Right renal cortex interstitium (tissue), 3 donors: ENCODE results near the gene ARCN1. TPM values are rescaled to one million over a fixed set of nuclear protein-coding genes. Genes with fewer than 3 reads are reported as not detected.
"Not testable (repeated sequence)": the region's sequence is repeated elsewhere in the genome, so short reads cannot be mapped to it uniquely, and the experiment has no call there.

Experiments
- DNase-seq, 3 donors: peaks; one replicate each; pipeline ENCODE4 v3.0.0-alpha.2; 2013; ENCODE audit warnings: low read depth in 3 of 3, low spot score in 2 of 3
- polyA plus RNA-seq, 3 donors: library from polyadenylated mRNA; unstranded; fragments of 120-200 nt; gene quantifications; one replicate each; pipeline ENCODE4 v1.2.1, GENCODE V29; 2013; ENCODE audit not compliant: insufficient read length in 3 of 3

The ARCN1 gene
- polyA plus RNA-seq, 3 donors = 200 to 209 (median 201) TPM

DNA sequence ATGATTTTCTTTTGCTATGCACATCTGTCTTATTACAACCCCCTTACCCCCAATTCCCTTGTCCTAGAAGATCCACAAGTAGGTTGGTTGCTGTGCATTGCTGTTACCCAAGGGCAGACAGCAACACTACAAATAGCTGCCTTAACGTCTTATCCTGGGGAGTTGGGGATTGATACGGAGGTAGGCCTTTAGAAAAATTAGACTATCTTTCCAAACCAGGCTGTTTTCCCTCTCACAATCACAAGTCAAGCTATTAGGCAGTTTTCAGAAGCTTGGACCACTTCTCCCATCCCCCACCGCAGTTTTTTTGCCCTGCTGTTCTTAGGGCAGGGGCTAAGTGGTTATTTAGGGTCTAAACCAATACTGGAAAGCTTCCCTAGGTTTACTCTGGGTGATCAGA, 32.4 kb downstream of the ARCN1 start:
- no peak for DNase-seq

DNA sequence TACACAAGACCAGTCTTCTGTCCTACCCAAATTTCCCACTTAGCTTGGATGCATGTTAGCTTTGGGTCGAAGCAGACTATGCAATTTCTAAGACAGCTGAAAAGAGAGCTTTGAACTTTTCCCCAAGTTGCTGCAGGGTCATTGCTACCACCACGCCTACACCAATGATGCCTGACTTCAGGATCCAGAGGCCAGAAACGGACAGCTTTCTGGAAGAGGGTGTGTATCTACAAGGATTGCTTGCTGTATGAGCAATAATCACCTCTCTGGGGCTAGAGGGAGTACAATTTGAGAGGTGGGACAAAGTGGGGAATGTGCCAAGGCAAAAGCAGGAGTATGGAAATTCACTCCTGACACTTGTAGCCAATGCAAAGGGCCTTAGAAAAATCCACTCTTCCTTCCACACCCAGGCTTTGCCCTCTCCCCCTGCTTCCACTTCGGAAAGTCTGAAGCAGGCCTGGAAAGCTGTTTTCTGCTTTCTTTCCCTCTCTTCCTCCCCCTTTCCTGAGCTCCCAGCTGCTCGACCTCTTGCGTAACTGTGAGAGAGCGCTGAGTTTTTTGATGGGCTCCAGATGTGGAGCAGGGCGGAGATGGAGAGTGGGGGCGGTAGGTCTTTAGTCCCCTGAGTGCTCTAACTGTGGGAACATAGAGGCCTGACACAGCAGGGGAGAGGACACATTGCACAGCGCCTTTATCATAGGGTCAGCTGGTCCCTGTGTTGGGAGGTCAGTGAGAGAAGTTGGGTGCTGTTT, 33.1 kb downstream of the ARCN1 start:
- DNase-seq = peak in 1 of 3 donors; percentile 87

DNA sequence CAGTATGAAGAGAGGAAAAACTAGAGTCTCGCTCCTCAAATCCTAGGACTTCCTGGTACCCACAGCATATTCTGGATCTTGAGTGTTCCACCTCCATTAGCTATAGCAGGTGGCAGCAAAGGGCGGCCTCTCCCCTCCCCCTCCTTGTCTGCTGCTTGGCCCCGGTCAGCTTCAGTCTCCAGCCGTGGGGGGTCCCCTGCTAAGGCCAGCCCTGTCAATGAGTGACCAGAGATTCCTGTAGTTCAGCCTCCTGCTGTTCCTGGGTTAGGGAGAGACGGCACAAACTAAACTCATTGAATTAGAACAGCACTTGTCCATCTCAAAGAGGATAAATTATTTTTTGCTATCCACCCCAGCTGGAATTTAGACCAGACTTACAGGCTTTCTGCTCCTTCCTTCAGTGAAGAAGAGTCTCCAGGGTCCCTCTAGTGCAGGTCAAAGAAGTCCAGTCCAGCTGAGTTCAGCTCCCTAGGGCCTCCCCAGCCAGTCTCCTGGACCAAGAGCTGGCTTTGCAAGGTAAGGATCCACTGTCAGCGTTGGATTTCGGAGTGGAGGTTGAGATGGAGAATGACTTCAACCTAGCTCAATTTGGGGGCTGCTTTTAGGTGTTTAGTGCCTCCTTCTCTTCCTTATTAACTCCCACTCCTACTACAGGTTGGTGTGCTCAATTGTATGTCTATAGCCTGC, 34.1 kb downstream of the ARCN1 start:
- DNase-seq = no peak

DNA sequence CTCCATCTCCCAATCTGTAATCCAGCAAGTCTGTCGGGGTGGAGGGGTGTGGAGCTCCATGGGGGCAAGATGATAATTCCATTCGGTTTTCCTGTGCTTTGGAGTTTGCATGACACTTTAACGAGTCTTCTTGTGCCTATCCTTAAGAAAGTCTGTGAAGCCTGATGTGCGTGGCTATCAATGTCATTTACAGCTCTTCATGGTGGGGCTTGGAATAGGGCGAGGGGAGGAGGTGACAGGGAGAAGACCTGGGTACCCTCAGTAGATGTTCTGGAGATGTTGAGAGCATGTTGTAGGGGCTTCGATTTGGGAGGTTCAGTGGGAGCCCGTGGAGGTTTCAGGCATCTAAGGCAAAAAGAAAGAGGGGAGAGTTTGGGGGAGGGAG, 34.6 kb downstream of the ARCN1 start:
- no peak for DNase-seq

DNA sequence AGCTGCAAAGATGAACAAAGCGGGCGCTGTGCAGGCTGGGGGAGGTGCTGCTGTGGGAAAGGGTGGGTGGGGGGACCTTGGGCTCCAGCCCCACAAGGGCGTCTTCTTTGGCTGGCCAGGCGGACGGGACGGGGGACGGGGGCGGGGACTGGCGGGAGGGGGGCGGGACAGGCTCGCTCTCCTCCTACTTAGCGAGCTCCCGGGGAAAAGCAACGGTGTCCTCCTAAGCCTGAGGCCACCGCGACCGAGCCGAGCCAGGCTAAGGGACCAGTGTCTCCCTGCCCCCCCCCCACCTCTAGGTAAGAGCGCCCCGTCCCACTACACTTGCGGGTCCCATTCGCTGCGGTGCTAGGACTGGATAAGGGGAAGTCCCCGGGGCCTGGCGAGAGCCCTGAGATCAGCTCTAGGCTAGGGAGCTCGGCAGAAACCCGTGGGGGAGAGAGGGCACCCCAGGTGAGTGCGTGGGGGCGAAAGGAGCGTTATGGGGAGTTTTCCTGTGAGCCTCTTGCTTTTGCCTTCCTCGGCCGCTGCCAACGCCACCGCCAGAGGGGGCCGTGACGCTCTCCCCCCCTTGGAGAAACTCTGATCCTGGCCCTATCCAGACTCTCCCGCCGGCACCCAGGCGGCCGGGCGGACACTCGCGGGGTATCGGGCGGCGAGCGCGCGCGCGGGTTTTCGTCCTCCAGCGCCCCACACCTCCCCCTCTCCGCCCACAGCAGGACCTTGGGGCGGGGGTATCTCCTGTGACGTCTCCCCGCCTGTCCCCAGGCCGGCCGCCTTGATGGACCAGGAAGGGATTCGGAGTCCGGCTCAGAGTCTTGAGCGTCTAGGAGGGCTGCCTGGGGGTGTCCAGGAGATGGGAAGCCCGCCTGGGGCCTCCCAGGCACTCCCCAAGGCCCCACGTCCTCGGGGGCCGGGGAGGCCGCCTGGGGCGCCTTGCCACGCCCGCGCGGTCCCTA, 35.5 kb downstream of the ARCN1 start, which contains the start of gene PHLDB1:
Gene PHLDB1 (plus strand): TSS at position 215 of the 959 bp plus-strand sequence. CDS start 6,222 bp downstream, outside the sequence.
- DNase-seq = no peak

DNA sequence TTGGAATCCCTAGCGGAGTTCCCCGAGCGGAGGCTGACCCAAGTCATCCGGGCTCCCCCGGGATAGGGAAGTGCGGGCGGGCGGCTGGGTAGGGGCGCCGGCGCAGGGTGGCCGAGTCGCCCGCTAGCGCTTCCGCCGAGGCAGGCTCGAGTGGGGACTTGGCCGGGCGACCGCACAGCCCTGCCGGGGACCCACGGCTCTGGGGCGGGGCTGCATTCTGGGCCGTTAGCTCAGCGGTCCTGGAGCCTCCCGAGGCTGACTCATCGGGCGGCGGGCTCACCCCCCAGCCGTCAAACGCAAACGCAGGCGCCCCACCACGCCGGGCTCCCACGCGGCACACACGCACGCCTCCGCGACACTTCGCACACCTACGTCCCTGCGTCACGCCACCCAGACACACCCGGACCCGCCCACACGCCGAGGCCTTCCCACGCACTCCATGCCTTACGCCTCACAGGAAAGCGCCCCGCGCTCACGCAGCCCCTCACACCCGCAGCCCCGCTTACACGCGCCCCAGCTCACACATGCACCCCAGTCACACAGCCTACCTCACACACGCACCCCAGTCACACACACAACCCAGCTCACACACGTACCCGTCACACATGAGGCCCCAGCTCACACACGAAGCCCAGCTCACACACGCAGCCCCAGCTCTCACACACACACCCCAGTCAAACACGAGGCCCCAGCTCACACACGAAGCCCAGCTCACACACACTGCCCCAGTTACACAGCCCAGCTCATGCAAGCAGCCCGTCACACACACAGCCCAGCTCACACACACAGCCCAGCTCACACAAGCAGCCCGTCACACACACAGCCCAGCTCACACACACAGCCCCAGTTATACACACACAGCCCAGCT, 36.4 kb downstream of the ARCN1 start:
- DNase-seq = no peak

DNA sequence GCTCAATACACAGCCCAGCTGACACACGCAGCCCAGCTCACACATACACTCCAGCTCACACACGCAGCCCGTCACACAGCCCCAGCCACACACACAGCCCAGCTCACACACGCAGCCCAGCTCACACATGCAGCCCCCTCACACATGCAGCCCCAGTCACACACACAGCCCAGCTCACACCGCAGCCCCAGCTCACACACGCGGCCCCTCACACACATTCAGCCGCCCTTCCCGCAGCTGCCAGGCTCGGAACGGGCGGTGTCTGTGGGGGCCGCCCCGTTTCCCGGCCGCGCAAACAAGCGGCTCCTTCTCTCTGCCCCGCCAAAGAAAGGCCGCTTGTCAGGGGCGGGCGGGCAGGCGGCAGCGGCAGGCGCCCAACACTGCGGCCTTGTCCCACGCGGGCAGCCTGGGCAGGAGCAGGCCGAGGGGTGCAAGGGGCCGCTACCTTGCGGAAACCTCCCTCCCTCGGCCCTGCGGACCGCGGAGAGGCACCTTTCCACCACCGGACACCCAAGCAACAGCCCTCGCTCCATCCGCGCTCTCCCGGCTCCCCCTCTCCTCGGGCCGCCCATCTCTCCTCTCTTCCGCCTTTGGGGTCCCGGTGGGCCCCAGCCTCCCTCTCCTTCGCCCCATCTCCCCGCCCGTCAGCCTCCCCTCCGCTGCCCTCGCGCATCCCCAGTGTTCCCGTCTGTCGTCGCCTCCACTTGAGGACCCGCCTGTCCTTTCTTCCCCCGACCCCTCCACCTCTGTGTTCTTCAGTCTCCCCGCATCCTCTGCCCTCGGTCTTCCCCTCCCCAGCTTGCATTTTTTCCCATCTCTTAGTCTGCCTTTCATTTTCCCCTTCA, 37.4 kb downstream of the ARCN1 start:
- DNase-seq = no peak

DNA sequence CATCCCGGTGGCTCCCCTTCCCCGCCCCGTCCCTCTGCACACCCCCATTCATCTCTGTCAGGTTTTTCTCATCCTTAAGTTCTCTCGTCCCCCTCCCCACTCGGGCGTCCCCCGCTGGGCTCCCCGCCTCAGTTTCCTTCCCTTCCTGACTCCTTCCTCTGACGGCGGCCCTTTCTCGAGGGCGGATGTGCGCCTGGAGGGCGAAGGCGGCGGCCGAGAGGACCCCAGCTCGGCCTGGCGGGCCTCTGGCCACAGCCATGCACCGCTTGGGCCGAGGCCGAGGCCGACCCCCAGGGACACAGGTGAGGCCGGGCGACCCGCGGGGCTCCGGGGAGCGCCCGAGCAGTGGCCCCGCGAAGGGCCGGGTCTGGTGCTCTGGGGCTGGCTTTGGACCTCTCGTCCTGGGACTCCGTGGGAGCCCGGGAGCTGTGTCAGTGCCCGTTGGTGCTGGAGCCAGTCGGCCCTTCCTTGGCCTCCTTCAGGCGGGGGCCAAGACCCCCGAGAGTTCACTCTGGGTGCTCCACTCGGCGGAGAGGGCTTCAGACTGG, 38.1 kb downstream of the ARCN1 start:
- no peak for DNase-seq

DNA sequence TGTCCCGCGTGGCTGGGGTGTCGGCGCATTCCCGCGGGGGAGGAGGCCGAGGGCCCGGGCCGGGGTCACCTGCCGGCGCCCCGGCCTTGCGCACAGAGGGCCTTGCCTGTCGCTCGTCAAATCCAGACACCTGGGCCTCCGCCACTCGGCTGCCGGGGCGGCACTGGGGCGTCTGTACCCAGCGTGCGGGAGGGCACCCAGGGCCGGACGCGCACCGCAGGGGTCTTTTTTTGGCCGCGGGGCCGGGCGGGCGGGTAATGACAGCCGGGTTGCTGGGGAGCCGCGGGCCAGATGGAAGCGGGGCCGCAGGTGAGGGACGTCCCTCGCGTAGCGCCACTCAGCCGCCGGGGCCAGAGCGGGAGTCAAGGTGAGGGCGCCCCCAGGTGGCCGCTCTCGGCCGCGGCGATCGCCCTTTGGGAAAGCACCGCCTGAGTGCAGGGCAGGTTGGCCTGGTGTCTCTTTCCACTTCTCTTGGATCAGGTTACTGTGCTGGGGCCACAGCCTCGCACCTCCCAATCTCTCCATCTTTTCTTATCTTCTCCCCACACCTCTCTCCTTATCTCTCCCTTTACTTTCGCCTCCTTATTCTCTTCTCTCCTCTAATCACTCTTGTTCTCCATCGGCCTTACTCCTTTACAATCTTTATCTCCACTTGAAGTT, 38.7 kb downstream of the ARCN1 start:
- DNase-seq = no peak

DNA sequence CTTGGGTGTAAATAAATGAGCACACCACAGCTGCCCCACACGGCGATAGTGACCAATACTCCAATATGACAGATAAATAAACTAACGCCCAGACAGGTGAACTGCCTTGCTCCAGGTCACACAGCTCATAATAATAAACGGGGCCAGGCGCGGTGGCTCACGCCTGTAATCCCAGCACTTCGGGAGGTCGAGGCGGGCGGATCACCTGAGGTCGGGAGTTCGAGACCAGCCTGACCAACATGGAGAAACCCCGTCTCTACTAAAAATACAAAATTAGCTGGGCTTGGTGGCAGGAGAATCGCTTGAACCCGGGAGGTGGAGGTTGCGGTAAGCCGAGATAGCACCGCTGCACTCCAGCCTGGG, 39.2 kb downstream of the ARCN1 start:
- not testable (repeated sequence) for DNase-seq

DNA sequence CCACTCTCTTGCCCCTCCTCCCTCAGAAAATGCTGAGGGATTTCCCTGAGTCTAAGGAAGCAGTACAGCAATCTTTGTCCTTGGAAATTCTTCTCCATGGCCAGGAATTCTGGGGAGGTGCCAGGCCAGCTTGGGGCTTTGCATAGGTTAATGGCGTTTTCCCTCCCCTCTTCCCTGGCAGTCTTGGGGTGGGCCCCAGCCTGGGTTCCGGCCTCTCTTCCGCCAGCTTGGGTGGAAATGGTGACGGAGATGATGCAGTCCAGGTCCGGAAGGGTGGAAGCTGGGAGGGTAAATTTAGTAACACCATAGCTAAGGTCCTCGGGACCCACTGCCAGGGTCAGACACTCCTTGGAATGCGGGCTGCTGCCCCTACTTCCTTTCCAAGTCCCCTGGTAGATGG, 40.2 kb downstream of the ARCN1 start:
- DNase-seq = no peak

DNA sequence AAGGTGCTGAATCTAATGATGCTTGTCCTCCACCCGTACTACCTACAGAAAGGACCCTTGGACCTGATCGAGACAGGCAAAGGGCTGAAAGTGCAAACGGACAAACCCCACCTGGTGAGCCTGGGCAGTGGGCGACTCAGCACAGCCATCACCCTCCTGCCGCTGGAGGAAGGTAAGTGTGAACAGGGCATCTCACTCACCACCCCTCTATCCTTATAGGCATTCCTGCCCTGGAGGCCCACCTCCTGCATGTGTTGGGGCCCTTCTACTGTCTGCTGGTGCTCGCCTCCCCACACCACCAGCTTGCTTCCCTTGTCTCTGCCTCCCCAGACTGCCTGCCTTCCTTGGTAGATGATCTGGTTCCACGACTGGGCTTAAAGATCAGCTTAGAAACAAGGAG, 42.3 kb downstream of the ARCN1 start:
- no peak for DNase-seq

DNA sequence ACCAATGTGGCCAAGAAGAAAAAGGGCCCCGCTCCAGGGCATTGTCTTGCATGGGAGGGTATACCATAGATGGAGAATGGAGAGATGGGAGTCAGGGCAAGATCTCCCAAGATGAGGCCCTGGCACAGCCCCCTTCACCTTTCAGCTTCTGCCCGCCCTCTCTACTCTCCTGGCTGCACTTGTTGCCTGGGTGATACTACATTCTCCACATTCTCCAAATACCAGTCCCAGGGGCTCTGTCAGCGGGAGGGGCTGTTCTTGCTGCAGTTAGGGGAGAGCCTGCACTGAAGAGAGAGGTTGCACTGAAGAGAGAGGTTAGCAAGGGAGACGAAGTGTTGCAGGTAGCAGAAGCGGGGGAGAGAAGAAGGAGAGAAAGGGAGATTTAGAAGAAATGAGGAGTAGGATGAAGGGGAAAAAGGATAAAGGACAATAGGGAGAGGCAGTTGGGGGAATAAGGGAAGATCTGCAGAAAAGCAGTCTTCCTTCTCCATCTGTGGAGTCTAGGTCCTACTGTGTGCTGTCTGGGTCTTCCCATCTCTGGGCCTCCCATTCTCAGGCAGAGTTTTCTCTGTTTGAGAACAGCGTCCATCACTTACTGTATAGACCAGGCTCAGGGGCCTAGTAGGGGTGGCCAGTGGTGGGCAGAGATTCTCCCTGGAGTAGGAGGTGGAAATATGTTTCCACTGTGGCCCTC, 43.2 kb downstream of the ARCN1 start:
- DNase-seq = no peak

DNA sequence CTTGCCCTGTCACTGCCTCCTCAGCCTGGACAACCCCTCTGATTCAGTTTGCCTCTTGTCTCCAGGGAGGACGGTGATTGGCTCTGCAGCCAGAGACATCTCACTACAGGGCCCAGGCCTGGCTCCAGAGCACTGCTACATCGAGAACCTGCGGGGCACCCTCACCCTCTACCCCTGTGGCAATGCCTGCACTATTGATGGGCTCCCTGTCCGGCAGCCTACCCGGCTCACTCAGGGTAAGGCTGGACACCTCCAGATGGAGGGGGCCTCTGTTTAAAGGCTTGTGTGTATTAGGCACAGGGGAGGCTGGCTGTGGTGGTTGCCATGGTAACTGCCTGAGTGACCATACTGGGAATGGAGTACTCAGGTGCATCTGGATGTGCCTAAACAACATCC, 43.8 kb downstream of the ARCN1 start:
- no peak for DNase-seq

DNA sequence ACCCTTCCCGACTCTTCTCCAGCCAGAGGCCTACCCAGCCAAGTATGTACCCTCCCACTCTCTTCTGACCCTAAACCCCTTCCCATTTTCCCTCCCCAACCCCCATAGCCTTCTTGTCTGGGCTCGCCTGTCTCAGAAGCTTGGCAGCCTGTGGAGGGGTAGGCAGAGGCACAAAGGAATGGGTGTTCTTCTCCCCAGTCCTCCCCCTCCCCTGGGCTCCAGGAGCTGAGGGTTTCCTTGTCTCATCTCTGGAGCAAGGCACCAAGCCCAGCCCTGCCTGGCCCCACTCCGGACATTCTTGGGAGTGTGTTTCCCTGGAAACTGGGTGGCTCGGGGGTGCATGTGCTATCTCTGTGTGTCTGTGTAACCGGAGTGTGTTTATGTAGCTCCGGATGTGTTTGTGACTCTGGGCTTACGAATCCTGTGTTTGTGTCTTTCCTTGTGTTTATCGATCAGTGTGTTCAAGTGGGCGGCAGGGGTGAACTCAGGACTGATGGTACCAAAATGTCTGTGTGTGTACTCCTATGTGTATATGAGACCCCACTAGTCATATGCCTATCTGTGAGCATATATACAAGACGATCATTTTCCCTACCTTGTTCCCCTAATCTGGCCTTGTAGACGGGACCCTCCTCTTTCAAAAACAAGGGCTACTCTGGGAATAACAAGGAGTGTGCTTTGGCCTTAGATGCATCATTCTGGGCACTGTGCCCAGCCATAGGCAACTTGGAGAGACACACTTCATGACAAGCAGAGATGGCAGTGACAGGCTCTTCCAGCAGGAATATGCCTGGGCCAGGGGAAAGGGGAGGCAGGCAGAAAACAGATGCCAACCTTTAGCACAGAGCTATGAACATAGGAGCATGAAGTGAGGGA, 46.1 kb downstream of the ARCN1 start:
- no peak for DNase-seq

DNA sequence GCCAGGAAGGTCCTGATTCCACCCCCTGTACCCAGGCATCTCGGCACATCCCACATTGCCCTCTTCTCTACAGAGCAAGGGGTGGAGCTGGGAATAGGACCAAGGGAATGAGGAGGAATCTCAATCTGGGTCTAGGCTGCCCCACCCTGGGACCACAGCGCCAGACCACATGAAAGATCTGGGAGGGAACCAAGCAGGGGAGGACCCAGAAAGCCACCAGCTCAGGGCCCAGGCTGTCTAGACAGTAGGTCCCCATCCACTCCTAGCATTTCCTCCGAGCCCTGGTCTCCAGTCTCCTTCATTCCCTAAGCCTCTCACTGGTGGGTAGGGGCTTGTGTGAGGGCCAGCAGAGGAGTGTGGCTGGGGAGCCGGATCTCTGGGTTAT, 46.8 kb downstream of the ARCN1 start:
- DNase-seq = no peak
